Adrenal gland (tissue), 5 donors: Measurements from ENCODE around the gene TEDC1.

ENCODE experiments used
- CTCF ChIP-seq, 6 experiments: fragments of 450-650 bp in 4 of 6; fragments of 200-600 bp in 2 of 6; sonication (generic) in 1 of 6; IDR thresholded peaks; 1 replicate in 5 of 6; 2 replicates in 1 of 6; pipeline versions ENCODE4 v1.5.1 to v1.8.0; 2016 to 2021; ENCODE audit warnings: antibody characterized with exemption in 6 of 6, mild to moderate bottlenecking in 2 of 6, moderate library complexity in 1 of 6
- POLR2A ChIP-seq, 2 donors: fragments of 450-650 bp; IDR thresholded peaks; one replicate each; pipeline ENCODE4 v1.6.1; 2017; ENCODE audit warnings: antibody characterized with exemption in 2 of 2, mild to moderate bottlenecking in 2 of 2, moderate library complexity in 1 of 2
- donor health status: DM: no; HTN: no; CAD: no.

GRCh38 chr14:105470350-105471296, 20.4 kb upstream of the TEDC1 start:
- no peak for TF ChIP-seq CTCF (IDR thresholded peaks at IDR 0.05)
- no peak for TF ChIP-seq POLR2A (IDR thresholded peaks at IDR 0.05)
